Small intestine (tissue), 7 donors: ENCODE measurements around the gene DPPA2. TPM values are rescaled to one million over a fixed set of nuclear protein-coding genes. Genes with fewer than 3 reads are reported as not detected.

Experiments used
- DNase-seq, 2 donors: peaks; one replicate each; pipeline versions ENCODE4 v3.0.0 to v3.0.0-alpha.2; 2013
- FAIRE-seq: peaks from 2 replicates; lab custom pipeline; 2012; peaks lifted over from hg19 to GRCh38; lab: Jason Lieb, UNC
- H3K27ac ChIP-seq, 3 donors: one replicate each; pipeline ENCODE4 v1.5.1; 2013; ENCODE audit warnings: low read length in 2 of 3, mild to moderate bottlenecking in 2 of 3, control low read depth in 1 of 3, inconsistent platforms in 1 of 3, low read depth in 1 of 3, moderate library complexity in 1 of 3
- H3K27me3 ChIP-seq, 3 donors: one replicate each; pipeline ENCODE4 v1.6.1; 2013; ENCODE audit warnings: low read length in 3 of 3, inconsistent platforms in 1 of 3; ENCODE audit not compliant: control insufficient read depth in 3 of 3, insufficient read depth in 3 of 3
- H3K36me3 ChIP-seq, 3 donors: one replicate each; pipeline ENCODE4 v1.6.1; 2013; ENCODE audit warnings: low read length in 3 of 3, inconsistent platforms in 1 of 3, low read depth in 1 of 3, mild to moderate bottlenecking in 1 of 3, moderate library complexity in 1 of 3; ENCODE audit not compliant: control insufficient read depth in 3 of 3, insufficient read depth in 2 of 3
- H3K4me1 ChIP-seq, 3 donors: one replicate each; pipeline ENCODE4 v1.6.1; 2013; ENCODE audit warnings: low read length in 2 of 3, inconsistent platforms in 1 of 3, low read depth in 1 of 3, mild to moderate bottlenecking in 1 of 3, moderate library complexity in 1 of 3; ENCODE audit not compliant: control insufficient read depth in 3 of 3, insufficient read depth in 2 of 3
- H3K4me3 ChIP-seq, 3 donors: one replicate each; pipeline ENCODE4 v1.5.1; 2013; ENCODE audit warnings: low read length in 3 of 3, control low read depth in 1 of 3, inconsistent platforms in 1 of 3, low read depth in 1 of 3, mild to moderate bottlenecking in 1 of 3, moderate library complexity in 1 of 3
- H3K9me3 ChIP-seq, 2 donors: one replicate each; pipeline ENCODE4 v1.6.1; 2013; ENCODE audit warnings: low read depth in 1 of 2, low read length in 1 of 2; ENCODE audit not compliant: control insufficient read depth in 2 of 2, insufficient read depth in 1 of 2
- WGBS, 3 donors: extraction: QIAGEN DNeasy Blood & Tissue Kit; methylation state at CpG; one replicate each; pipeline ENCODE4 v1.1.7; 2013; 5-methylcytosine and 5-hydroxymethylcytosine counted together
- polyA plus RNA-seq, 4 donors: library from polyadenylated mRNA; stranded (reverse) in 3 of 4; unstranded in 1 of 4; fragments of 200-250 nt in 3 of 4; fragments of 120-200 nt in 1 of 4; gene quantifications; one replicate each; pipeline versions ENCODE4 v1.2.1 to v1.2.3, GENCODE V29; 2013
- donor health status: healthy with polysubstance abuse.
- donor health status: control.
- donor health status: control.
- donor health status: Bipolar disorder and iron deficiency.
- donor health status: healthy.

DPPA2 gene
- polyA plus RNA-seq, 4 donors, result 0.03 TPM; not detected in 3

DNA sequence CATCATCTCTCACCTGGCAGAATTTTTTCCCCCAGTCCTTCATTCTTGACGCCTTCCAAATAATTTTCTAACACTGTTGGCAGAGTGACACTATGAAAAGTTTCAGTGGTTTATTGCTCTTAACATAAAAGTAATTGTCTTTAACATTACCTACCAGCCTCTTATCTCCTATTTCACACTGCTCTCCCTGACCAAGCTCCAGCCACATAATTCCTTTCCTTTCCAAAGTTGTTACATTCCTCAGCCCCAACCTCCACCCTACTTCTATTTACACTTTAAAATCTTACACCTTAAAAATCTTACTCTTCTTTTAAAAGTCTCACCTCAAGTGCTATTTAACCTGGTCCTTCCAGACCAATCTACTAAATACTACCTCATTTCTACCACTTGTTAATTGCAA, 18.3 kb upstream of the DPPA2 start:
- H3K36me3 ChIP-seq, result no peaks in the 10 kb centered on the region
- H3K4me1 ChIP-seq, result no peaks in the 10 kb centered on the region
- no peak overlapping the region for H3K4me3 ChIP-seq
- H3K9me3 ChIP-seq, result no peaks in the 10 kb centered on the region
- no peak for DNase-seq
- 37 to 78% (median 71%) methylated on average over 1 of the region's 1 CpG for WGBS, 3 donors
- peaks cover 0 to 3% (median 0%) of the 10 kb centered on the region in 3 donors for H3K27me3 ChIP-seq
- H3K27ac ChIP-seq, result no peak overlapping the region
- FAIRE-seq, result no peak

GRCh38 chr3:109331692-109332091, 15.4 kb upstream of the DPPA2 start:
- no peak for FAIRE-seq
- no peak overlapping the region for H3K27ac ChIP-seq
- H3K27me3 ChIP-seq, result peaks cover 0 to 2% (median 0%) of the 10 kb centered on the region in 3 donors
- H3K36me3 ChIP-seq, result no peaks in the 10 kb centered on the region
- no peaks in the 10 kb centered on the region for H3K9me3 ChIP-seq
- peak in 1 of 2 donors; percentile 25 for DNase-seq
- no peaks in the 10 kb centered on the region for H3K4me1 ChIP-seq
- 17 to 68% (median 29%) methylated on average over 5 of the region's 5 CpGs for WGBS, 3 donors
- H3K4me3 ChIP-seq, result no peak overlapping the region

GRCh38 chr3:109330405-109330804, 14.1 kb upstream of the DPPA2 start:
- no peak overlapping the region for H3K4me3 ChIP-seq
- no peak overlapping the region for H3K27ac ChIP-seq
- peaks cover 0 to 2% (median 0%) of the 10 kb centered on the region in 3 donors for H3K27me3 ChIP-seq
- no peaks in the 10 kb centered on the region for H3K4me1 ChIP-seq
- FAIRE-seq (no peak), DNase-seq (no peak)
- no peaks in the 10 kb centered on the region for H3K36me3 ChIP-seq
- no peaks in the 10 kb centered on the region for H3K9me3 ChIP-seq
- WGBS, 3 donors, result 81 to 91% (median 86%) methylated on average over 7 of the region's 7 CpGs

GRCh38 chr3:109328202-109328601, 11.9 kb upstream of the DPPA2 start:
- no peak overlapping the region for H3K27ac ChIP-seq
- H3K4me1 ChIP-seq, result no peaks in the 10 kb centered on the region
- 82 to 93% (median 90%) methylated on average over 3 of the region's 3 CpGs for WGBS, 3 donors
- no peak overlapping the region for H3K4me3 ChIP-seq
- FAIRE-seq, result no peak
- no peaks in the 10 kb centered on the region for H3K36me3 ChIP-seq
- DNase-seq, result no peak
- H3K9me3 ChIP-seq, result no peaks in the 10 kb centered on the region
- H3K27me3 ChIP-seq, result peaks cover 0 to 2% (median 0%) of the 10 kb centered on the region in 3 donors

DNA sequence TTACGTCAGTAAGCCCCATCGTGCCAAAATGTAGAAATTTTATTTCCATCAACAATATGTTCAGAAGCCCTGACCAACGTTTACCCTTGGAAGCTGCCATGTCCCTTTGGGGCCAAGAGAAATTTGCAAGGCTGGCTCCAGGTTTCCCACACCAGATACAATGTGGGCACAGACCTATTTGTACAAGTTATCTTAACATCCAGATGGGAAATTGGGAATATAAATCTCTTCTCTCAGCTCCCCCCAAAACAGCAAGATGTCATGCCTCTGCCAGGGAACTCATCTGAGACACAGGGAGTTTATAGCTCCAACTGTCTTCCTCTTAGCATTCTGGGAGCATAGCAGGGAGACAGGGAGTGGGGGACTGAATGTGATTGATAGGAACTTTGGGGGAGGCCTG, 9.3 kb upstream of the DPPA2 start:
- Histone ChIP-seq H3K4me1 (no peaks in the 10 kb centered on the region), H3K27ac (no peak overlapping the region), H3K27me3 (no peaks in the 10 kb centered on the region), H3K4me3 (no peak overlapping the region), H3K9me3 (no peaks in the 10 kb centered on the region), H3K36me3 (no peaks in the 10 kb centered on the region)
- DNase-seq (no peak), FAIRE-seq (no peak)
- 63 to 71% (median 69%) methylated on average over 3 of the region's 3 CpGs for WGBS, 3 donors

GRCh38 chr3:109325109-109325508, 8.8 kb upstream of the DPPA2 start:
- no peaks in the 10 kb centered on the region for H3K9me3 ChIP-seq
- FAIRE-seq, result no peak
- H3K27me3 ChIP-seq, result no peaks in the 10 kb centered on the region
- no peaks in the 10 kb centered on the region for H3K4me1 ChIP-seq
- H3K27ac ChIP-seq, result no peak overlapping the region
- DNase-seq, result no peak
- 85 to 95% (median 91%) methylated on average over 5 of the region's 5 CpGs for WGBS, 3 donors
- H3K36me3 ChIP-seq, result no peaks in the 10 kb centered on the region
- H3K4me3 ChIP-seq, result no peak overlapping the region

GRCh38 chr3:109313061-109313460, 3.3 kb downstream of the DPPA2 start:
- H3K4me1 ChIP-seq, result no peaks in the 10 kb centered on the region
- no peaks in the 10 kb centered on the region for H3K9me3 ChIP-seq
- DNase-seq (no peak), FAIRE-seq (no peak)
- no peaks in the 10 kb centered on the region for H3K36me3 ChIP-seq
- 77 to 87% (median 79%) methylated on average over 1 of the region's 1 CpG for WGBS, 3 donors
- H3K27ac ChIP-seq, result no peak overlapping the region
- no peak overlapping the region for H3K4me3 ChIP-seq
- H3K27me3 ChIP-seq, result no peaks in the 10 kb centered on the region

GRCh38 chr3:109297496-109297895, 18.8 kb downstream of the DPPA2 start:
- H3K27ac ChIP-seq, result no peak overlapping the region
- no peaks in the 10 kb centered on the region for H3K9me3 ChIP-seq
- no peak overlapping the region for H3K4me3 ChIP-seq
- no peaks in the 10 kb centered on the region for H3K36me3 ChIP-seq
- FAIRE-seq (no peak), DNase-seq (no peak)
- no peaks in the 10 kb centered on the region for H3K27me3 ChIP-seq
- WGBS, 3 donors, result 36 to 62% (median 56%) methylated on average over 2 of the region's 2 CpGs
- no peaks in the 10 kb centered on the region for H3K4me1 ChIP-seq

DNA sequence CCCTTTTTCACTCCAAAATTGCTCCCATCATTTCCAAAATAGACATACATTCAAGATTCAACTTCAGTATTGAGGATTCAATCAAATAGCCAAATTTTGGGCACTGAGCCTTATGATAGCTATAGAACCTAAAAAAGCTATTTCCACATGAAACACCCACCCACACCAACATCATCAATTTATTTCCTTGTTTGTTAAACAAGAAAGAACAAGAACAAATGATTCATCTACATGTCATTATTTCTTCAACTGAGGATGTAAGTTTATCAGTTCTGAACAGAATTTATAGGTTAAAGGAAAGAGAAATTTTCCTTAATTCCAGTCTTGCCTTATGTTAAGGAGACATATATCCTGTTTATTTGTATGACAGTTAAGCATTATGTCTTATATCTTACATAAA, 32.2 kb downstream of the DPPA2 start:
- no peak overlapping the region for H3K4me3 ChIP-seq

More for the DNA sequence above, 32.2 kb downstream of the DPPA2 start:
- Histone ChIP-seq H3K4me1 (no peaks in the 10 kb centered on the region), H3K9me3 (no peaks in the 10 kb centered on the region), H3K27ac (no peak overlapping the region), H3K36me3 (no peaks in the 10 kb centered on the region), H3K27me3 (no peaks in the 10 kb centered on the region)
- DNase-seq (no peak), FAIRE-seq (no peak)
